NK-92 treated with Interleukin-12 subunit alpha and Interleukin-12 subunit beta, amount 100 ng/mL, for 24 hours (cell line): ENCODE measurements around the gene ARAP2.
"Not testable (repeated sequence)": the region's sequence is repeated elsewhere in the genome, so short reads cannot be mapped to it uniquely, and the experiment has no call there.

Experiments used
- DNase-seq: peaks from one replicate; lab custom pipeline; 2025; lab: John Stamatoyannopoulos, UW

ARAP2 gene

DNA sequence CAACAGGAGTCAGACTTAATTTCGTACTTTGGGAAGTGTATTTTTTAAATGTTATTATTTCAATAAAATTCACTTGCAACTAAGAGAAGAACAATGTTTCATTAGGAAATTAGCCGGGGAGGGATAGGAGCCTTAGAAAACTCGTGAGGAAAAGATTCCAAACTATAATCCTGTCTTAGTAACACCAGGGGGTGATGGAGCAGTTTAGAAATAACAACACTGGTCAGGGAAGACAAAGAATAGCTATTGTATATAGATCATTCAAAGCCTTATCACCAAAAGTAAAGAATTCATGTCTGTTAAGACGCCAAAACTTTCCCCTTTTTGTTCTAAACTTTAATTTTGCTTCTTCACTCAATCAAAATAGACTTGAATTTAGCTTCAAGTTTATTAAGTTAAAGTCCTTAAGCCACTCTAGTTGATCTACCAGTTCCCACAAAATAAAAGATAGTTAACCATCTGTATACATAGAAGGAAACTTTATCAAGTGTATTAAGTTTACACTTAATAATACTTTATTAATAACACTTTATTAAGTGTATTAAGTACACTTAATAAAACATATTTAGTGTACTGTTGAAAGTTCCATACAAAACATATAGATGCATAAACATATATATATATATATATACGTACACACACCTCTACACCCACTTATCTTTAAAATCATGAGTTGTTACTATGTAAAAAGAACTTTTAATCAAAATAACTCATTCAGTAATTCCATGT is 60.5 kb downstream of the ARAP2 start:
- DNase-seq, result no peak

DNA sequence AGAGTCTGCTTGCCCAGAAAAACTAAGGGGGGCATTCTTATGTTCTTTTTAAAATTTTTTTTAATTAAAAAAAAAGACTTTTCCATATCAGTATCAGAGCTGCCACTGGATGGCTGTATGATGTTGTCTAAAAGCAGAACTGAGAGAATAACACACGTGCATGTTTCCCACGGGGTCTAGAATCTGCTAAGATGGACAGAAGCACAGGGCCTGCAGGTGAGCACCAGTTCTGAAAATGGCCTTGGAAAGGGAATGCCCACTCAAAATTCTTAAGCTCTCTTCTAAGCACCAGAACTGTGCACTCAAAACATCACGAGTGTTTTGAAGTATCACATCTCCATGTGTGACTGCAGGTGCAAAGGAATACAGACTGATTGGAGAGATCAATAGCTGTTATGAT is 61.1 kb downstream of the ARAP2 start:
- DNase-seq, result no peak

DNA sequence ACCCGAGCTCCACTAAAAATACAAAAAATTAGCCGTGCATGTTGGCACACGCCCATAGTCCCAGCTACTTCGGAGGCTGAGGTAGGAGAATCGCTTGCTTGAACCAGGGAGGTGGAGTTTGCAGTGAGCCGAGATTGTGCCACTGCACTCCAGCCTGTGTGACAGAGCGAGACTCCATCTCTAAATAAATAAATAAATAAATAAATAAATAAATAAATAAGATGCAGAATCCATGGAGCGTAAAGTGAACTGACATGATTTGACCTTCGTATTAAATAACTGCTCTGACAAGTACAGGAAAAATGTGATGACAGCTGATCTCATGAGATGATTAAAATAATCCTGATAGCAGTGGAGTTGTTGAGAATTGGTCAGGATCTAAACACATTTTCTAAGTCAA is 62.0 kb downstream of the ARAP2 start:
- DNase-seq, result not testable (repeated sequence)

DNA sequence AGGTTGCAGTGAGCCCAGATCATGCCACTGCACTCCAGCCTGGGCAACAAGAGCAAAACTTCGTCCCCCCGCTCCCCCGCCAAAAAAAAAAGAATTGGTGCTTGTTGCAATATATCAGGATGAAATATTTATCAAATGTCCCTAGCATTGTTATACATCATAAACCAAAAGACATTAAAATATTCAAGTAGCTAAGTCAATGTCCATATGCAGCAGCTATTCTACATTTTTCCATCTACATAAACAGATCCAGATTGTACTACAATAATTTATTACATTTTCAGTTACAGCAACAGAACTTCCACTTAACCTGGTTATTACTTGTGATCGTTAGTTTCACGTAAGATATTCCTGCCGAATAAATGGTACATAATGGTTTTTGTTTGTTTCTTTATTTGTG is 64.1 kb downstream of the ARAP2 start:
- DNase-seq, result no peak

DNA sequence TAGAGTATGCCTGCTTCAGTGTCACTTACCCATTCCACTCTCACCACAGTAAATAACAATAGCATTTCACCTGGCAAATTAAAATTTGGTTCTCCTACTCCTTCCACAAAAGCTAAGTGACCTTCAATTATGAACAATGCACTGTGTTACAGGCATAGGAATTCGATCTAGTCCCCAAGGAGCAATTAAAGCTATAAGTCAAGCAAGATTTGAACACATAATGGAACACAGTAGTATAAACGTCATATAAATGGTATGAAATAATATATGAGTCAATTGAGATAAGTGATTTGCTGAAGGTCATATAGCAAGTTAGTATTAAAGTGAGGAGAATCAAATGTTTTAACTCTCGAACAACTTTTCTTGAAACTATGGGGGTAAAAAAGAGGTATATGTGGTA is 65.8 kb downstream of the ARAP2 start:
- DNase-seq, result no peak

DNA sequence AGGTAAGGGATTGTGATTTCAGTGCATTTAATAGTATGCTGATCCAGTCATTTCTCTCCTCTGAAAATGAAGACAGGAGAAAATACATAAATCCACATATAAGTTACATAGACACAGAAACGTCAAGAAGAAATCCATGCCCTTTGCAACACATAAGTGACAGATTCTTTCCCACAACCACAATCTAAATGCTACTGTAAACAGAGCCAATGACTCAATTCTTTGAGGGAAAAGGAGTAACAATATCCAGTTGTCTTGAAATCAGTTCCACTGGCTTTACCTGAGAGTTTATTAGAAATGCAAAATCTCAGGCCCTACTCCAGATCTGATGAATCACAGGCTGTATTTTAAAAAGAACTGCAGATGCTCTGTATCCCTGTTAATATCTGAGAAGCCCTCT is 66.4 kb downstream of the ARAP2 start:
- no peak for DNase-seq

DNA sequence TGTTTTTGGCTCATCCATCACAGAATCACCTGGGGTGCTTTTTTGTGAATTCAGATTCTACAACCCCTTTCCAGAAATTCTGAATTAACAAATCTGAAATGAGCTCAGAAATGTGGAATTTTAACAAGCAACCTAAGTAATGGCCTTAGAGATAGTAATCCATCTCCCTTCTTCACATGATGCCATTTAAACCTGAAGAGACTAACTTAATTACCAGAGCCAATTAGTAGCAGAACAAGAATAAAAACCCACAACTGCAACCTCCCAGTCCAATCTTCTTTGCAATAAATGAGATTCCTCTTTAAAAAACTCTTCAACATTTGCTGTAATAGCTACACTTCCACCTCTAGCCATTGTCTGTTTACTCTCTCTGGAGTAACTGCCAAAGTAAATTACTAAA is 69.7 kb downstream of the ARAP2 start:
- DNase-seq, result no peak

DNA sequence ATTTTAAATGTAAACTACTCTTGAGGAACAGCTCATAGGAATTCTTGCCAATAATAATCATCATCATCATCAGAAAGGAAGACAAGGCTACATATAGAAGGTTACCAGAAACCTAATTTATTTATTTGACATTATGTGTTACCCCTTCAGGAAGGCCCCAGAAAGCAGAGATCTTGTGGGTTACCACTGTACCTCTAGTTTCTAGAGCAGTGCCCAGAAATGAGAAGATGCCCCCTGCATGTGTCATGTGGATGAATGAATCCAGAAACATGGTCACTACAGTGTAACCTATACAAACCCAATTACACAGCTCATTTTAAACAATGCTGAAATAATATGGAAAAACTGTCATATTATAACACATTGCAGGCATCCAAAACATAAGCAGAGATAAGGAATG is 70.4 kb downstream of the ARAP2 start:
- DNase-seq, result no peak

DNA sequence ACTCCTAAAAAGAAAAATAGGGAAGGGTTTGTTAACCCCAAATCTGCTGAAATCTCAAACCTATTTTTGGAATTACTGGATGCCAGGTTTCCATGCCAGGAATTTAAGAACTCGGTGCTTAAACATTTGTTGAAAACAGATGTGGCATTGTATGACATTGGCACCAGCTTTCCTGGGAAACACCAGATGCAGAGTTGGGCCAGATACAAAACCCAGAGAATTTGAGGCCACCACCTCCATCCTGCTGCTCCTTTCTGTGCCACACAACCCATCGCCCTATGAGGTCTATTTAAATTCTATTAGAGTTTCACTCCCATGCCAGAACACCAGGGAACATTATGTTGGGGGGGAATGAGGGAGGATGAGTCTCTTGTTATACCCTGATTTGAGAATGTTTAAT is 71.7 kb downstream of the ARAP2 start:
- no peak for DNase-seq

DNA sequence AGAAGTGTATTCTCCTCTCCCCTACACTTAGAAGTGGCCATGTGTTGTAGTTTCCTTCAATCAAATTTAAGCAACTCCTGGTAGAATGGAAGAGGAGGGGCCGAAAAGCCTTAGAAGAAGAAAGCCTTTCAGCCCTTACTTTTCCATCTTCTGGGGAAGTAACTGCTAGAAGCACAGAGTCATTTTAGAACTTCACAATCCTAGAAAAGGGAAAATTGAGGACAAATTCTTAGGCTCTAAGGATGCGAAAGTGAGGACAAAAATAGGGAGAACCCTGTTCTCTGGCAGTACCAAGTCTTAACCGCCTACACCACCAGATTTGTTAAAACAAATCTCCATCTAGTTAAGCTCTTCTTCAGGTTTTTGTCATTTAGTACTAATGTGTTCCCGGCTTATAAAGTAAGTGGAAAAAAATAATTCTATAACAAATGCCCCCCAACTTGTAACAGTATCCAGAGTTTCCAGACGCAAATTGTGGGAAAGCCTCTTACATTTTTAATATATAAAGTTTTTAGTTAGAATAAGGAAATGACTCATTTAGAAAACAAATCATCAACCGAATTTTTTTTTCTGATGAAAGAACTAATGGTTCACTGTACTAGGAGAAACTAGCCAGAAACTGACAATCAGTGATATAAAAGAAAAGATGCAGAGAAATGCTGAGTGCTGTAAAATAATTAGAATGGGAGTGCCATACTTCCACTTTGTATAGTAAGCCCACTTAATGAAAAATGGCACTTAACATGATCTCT is 76.0 kb downstream of the ARAP2 start:
- DNase-seq, result no peak

DNA sequence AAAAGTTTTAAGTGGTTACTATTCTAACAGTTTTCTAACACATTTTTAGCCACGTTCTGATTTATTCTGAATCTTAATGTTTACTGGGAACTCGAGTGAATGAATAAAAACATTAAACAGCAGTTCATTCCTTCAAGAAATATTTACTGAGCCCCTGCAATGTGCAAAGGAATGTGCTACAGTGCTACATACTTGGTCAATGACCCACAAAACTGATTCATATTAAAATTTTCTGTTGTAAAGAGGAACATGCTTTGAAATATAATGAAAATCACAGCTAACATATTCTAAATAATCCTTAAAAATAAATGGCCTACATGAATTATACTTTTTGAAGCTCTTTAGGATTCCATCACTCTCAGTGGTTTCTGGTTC is 78.7 kb downstream of the ARAP2 start:
- no peak for DNase-seq

DNA sequence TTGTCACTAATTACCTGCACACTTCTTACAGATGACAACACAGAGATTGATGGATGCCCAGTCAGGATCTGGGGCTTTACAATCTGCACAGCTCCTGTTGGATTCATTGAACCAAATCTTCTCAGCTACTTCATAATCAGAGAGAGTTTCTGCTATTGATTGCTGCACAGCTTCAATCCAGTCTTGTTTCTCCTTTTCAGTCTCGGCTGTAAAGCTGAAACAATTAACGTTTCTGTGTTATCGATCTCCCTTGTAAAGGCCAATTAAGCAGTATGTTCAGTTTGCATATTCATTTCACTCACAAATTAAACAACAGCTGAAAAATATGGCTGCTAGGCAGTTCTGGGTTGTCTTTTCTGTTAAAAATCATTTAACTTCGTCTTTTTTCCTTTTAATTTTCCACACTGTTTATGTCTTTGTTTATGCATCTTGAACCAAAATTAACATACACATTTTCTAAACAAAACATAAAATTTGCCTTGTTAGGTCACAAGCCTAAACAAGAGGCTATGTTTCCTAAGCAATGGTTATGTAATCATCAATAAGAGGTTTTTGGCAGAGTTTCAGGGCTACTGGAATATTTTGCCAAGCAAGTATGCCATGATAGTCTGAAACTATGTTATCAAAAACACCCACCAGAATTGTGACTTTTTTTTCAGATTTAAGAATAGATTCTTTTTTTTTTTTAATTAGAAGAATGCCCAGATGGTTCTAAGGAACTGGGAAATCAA is 79.2 kb downstream of the ARAP2 start:
- DNase-seq, result no peak

DNA sequence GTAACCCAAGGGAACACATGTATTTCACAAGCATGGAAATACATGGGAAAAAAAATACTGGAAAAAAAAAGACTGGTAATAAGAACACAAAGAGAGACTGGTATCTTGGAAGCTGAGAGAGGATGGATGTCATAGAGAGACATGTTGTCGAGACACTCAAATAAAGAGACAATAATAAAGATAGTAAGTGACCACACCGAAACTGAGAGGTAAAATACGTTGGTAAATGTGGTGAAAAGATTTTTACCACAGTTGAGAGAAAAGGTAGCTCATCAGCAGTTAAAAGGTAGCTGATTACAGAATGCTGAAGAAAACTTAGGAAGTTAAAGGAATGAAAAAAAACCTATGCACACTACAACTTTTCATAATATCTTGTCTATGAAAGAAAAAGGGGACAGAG is 81.1 kb downstream of the ARAP2 start:
- no peak for DNase-seq

DNA sequence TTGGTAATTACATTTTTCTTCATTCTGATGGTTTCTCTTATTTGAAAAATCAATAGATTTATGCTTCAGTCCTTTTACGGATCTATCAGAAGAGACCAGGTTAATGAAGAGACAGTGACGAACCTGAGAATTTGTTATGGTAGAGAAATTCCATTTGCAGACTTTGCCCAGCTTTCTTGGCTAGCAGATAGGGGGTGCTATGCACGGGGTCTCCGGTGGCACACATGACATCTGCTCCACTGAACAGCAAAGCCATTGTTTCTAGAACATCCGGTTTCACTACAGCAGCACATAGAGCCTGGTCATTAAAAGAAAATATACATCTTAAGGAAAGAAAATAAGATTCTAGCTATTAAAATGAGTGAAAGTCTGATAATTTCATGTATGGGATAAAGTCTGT is 85.1 kb downstream of the ARAP2 start:
- no peak for DNase-seq

DNA sequence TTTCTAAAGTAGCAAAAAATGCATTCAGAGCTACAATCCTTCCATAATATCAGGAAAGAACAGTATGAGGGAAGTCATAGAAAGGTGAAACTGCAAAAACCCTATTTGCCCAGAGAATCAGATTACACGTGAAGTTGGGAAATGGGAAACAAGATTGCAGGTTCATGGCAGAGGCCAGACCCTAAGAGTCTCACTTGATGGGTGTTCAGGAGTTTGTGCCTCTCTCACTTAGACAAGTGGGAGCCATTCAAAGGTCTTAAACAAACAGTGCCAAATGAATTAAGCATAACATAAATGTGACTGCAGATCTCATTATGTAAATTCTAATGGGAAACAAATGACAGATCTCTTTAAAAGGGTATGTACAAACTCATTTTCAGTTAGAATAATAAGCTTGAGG is 91.6 kb downstream of the ARAP2 start:
- no peak for DNase-seq

DNA sequence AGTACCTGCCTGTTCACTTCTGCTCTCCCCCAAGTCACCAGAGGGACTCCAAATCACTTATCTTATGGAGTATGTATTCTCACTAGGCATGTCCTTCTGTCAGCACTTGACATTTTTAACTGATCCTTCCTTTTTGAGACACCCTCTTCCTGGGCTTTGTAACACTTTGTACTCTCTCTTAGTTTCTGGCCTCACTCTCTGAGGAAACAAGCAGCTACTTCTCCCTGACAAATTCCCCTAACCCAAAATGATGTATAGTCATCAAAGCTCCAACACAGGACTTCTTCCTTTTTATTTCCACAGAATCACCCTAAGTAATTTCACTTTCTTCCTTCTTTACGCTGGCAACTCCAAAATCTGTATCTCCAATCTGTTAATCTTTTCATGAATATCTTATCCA is 101.8 kb downstream of the ARAP2 start:
- DNase-seq, result no peak

DNA sequence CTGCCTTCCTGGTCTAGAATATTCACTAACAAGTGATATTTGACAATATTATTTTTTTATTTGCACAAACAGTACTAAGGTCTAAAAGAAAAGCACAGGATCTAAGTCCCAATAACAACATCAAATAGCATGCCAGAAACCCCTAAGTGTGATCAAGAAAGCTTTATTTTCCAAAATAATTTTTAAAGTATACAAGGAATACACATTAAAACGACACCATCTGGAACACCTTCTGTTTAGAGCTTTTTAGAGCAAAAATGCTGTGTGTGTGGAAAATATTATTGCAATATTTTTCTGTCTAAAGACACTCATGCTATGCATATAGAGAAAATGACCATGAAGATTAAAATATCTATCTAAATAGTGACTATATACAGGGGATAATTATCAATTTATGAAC is 103.1 kb downstream of the ARAP2 start:
- no peak for DNase-seq

DNA sequence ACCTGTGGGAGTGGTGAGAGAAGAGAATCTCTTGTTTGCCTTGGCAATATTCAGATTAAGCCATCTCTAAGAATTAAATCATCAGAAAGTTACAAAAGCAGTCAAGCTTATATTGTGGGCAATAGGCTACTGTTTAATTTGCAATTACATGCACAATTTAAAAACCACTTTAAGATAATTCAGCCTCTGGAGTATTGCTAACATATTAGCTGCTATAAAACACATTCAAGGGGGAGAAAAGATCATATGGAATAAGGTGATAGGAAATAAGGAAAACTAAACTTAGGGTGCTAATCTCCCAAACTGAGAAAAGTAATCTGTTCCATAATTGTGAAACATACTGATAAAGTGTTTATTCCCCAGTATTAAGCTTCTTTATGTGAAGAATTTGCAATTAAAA is 103.9 kb downstream of the ARAP2 start:
- no peak for DNase-seq

DNA sequence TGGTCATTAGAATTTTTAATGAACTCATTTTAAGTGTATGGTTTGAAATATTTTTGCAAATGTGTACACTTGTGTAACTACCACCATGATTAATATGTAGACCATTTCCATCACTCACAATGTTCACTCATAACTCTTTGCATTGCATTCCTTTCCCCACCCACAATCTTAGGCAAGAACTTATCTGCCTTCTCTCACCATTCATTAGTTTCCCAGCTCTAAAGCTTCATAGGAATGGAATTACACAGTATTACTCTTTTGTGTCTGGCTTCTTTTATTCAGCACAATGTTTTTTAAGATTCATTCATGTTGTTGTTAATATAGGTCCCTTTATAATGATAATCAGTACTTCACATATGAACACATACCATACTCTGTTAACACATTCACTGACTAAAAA is 106.1 kb downstream of the ARAP2 start:
- no peak for DNase-seq

DNA sequence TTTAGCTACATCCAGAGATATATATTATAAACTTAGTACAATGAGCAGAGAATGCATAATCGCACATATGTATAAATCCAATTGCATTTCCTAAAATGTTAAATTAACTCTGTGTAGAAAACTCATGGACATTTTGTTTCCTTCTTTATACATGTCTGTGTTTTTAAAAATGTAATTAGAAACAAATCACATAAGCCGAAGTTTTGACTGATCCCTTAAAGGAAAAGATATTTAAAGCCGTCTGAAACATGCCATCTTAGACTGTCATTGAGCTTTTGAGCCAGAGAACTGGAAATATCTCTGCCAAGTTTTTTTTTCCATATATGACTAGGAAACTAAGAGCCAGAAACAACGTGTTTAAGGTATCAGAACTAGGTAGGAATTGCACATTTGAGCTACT is 107.0 kb downstream of the ARAP2 start:
- no peak for DNase-seq

DNA sequence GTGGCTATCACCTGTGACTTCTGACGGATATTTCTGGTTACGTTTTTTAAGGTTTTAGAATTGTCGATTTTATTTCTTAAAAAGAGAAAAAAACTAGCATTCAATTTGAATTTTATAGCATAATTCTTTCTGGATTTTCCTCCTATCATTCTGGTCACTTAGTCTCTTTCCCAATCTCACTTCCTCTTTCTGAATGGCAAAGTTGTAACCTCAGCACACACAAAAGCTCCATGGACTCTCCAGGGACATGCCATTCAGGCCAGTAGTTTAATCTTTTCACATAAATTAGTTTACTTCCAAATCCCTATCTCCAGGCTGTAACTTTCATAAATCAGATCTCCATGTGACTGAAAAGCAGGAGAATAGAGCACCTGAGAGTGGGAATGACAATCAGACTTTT is 110.7 kb downstream of the ARAP2 start:
- DNase-seq, result no peak

DNA sequence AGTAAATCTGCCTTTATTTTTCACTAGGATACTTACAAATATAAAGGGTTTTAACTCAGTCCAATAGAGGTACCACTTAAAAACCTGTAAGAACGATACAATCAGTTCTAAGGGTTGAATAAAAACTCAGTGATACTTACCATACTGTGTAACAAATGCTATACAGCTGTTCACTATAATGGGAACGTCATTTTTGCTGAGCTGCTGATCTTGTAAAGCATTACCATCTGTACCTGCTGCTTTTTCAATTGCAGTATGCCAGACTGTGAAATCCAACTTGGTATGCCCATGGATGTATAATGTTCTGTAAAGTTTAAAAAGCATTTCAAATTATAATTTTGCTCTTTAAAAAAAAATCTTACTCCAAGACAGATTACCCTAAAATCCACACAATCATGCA is 111.2 kb downstream of the ARAP2 start:
- DNase-seq, result no peak

DNA sequence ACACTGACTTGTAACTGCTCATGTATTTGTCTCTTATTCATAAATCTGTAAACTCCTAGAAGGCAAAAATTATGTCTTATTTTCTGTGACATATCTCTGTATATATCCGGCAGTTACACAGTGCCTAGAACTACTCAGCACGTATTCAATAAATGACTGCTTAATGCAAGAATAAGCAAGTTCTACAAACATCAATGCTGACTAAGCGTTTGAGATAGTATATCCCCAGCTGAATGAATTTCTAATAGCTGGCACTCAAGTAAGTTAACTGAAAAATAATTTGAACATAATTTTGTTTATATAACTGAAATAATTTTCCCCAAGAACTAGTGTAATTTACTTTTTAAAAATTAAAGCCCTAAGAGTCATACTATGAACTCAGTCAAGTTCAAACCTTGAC is 113.7 kb downstream of the ARAP2 start:
- DNase-seq, result no peak
